Esophagus squamous epithelium (tissue), 5 donors: ENCODE results near the gene NRXN3. TPM values are rescaled to one million over a fixed set of nuclear protein-coding genes. Genes with fewer than 3 reads are reported as not detected.

Source experiments
- DNase-seq: peaks from one replicate; lab custom pipeline; 2025; lab: John Stamatoyannopoulos, UW
- H3K27ac ChIP-seq, 4 donors: fragments of 200-600 bp; sonication (generic); one replicate each; pipeline ENCODE4 v1.5.1; 2016 to 2019; ENCODE audit warnings: mild to moderate bottlenecking in 1 of 4
- H3K27me3 ChIP-seq, 4 donors: fragments of 200-600 bp; sonication (generic); 1 replicate in 3 of 4; 2 replicates in 1 of 4; pipeline versions ENCODE4 v1.5.1 to v1.6.0; 2017 to 2021; ENCODE audit warnings: antibody characterized with exemption in 1 of 4
- H3K36me3 ChIP-seq, 3 donors: fragments of 200-600 bp; sonication (generic); one replicate each; pipeline ENCODE4 v1.5.1; 2016 to 2019
- H3K4me1 ChIP-seq, 3 donors: fragments of 200-600 bp; sonication (generic); one replicate each; pipeline ENCODE4 v1.5.1; 2017 to 2019
- H3K4me3 ChIP-seq, 4 donors: fragments of 200-600 bp; sonication (generic); 1 replicate in 3 of 4; 2 replicates in 1 of 4; pipeline ENCODE4 v1.5.1; 2016 to 2019; ENCODE audit warnings: mild to moderate bottlenecking in 2 of 4, moderate library complexity in 1 of 4
- H3K9me3 ChIP-seq, 3 donors: fragments of 200-600 bp; sonication (generic); one replicate each; pipeline ENCODE4 v1.5.1; 2016 to 2019
- CTCF ChIP-seq, 6 experiments: fragments of 450-650 bp in 4 of 6; fragments of 200-600 bp in 2 of 6; sonication (generic) in 2 of 6; IDR thresholded peaks; one replicate each; pipeline ENCODE4 v1.5.1; 2016 to 2019; ENCODE audit warnings: antibody characterized with exemption in 6 of 6, mild to moderate bottlenecking in 4 of 6, moderate library complexity in 4 of 6
- POLR2A ChIP-seq, 4 donors: fragments of 450-650 bp; IDR thresholded peaks; one replicate each; pipeline ENCODE4 v1.6.1; 2017; ENCODE audit warnings: antibody characterized with exemption in 4 of 4, mild to moderate bottlenecking in 4 of 4, moderate library complexity in 3 of 4
- WGBS, 2 donors: methylation state at CpG; one replicate each; pipeline ENCODE4 v1.1.5; 2018; 5-methylcytosine and 5-hydroxymethylcytosine counted together
- intact Hi-C: fragments of 100-400 bp; cut with DNase I; formaldehyde crosslinking; loops from one replicate; pipeline ENCODE4 v1.15.0; 2022
- total RNA-seq, 4 donors: library from RNA; depleted of rRNA; stranded (reverse); fragments of >200 nt; gene quantifications; one replicate each; pipeline ENCODE4 v1.1.0, GENCODE V29; 2016
- donor health status: DM: yes; HTN: yes; CAD: no.

NRXN3 gene
- total RNA-seq, 4 donors from 2014 or later = 0.30 to 15.8 (median 1.5) TPM

GRCh38 chr14:79278286-79278797, 1108.2 kb downstream of the NRXN3 start:
- peak overlapping the region; percentile 30 to 69 (median 54) for H3K4me3 ChIP-seq
- no peaks in the 10 kb centered on the region for H3K9me3 ChIP-seq
- peak overlapping the region in 2 of 4 donors; percentile 14 to 37 for H3K27ac ChIP-seq
- WGBS, 2 donors = 29 to 60% methylated on average over 4 to 11 of the region's 18 CpGs
- no peaks in the 10 kb centered on the region for H3K36me3 ChIP-seq
- peaks cover 4 to 28% (median 9%) of the 10 kb centered on the region in 3 donors for H3K4me1 ChIP-seq
- no peak for TF ChIP-seq CTCF (IDR thresholded peaks at IDR 0.05)
- TF ChIP-seq POLR2A (IDR thresholded peaks at IDR 0.05) = no peak
- no peak for DNase-seq
- H3K27me3 ChIP-seq = peaks cover 0 to 70% (median 0%) of the 10 kb centered on the region in 4 donors
- intact Hi-C loops = no loop called here

GRCh38 chr14:79278798-79279644, 1108.8 kb downstream of the NRXN3 start:
- DNase-seq = no peak
- Histone ChIP-seq H3K27ac (peak overlapping the region in 3 of 4 donors; percentile 37 to 50 (median 41)), H3K4me1 (peaks cover 4 to 28% (median 9%) of the 10 kb centered on the region in 3 donors), H3K36me3 (no peaks in the 10 kb centered on the region), H3K9me3 (no peaks in the 10 kb centered on the region), H3K27me3 (peaks cover 0 to 76% (median 0%) of the 10 kb centered on the region in 4 donors), H3K4me3 (peak overlapping the region; percentile 30 to 69 (median 54))
- TF ChIP-seq POLR2A (IDR thresholded peaks at IDR 0.05) (peak in 1 of 4 donors; percentile 52), CTCF (IDR thresholded peaks at IDR 0.05) (no peak)
- 1 to 8% methylated on average over 24 to 41 of the region's 67 CpGs for WGBS, 2 donors
- intact Hi-C loops = no loop called here

GRCh38 chr14:79279645-79280597, 1109.7 kb downstream of the NRXN3 start:
- no peak for DNase-seq
- WGBS, 2 donors = 2 to 3% methylated on average over 41 of the region's 41 CpGs
- TF ChIP-seq CTCF (IDR thresholded peaks at IDR 0.05) = no peak
- TF ChIP-seq POLR2A (IDR thresholded peaks at IDR 0.05) = no peak
- Histone ChIP-seq H3K4me3 (peak overlapping the region; percentile 30 to 69 (median 54)), H3K9me3 (no peaks in the 10 kb centered on the region), H3K27me3 (peaks cover 0 to 76% (median 0%) of the 10 kb centered on the region in 4 donors), H3K27ac (peak overlapping the region in 2 of 4 donors; percentile 41 to 50), H3K36me3 (no peaks in the 10 kb centered on the region), H3K4me1 (peaks cover 4 to 28% (median 9%) of the 10 kb centered on the region in 3 donors)
- intact Hi-C loops = no loop called here

- H3K4me1 ChIP-seq = peaks cover 4 to 28% (median 9%) of the 10 kb centered on the region in 3 donors
- no peaks in the 10 kb centered on the region for H3K36me3 ChIP-seq
- TF ChIP-seq CTCF (IDR thresholded peaks at IDR 0.05) = no peak
- TF ChIP-seq POLR2A (IDR thresholded peaks at IDR 0.05) = no peak
- peaks cover 0 to 68% (median 0%) of the 10 kb centered on the region in 4 donors for H3K27me3 ChIP-seq
- no peak for DNase-seq
- H3K27ac ChIP-seq = no peak overlapping the region
- no peaks in the 10 kb centered on the region for H3K9me3 ChIP-seq
- peak overlapping the region in 3 of 4 donors; percentile 47 to 69 (median 60) for H3K4me3 ChIP-seq
- intact Hi-C loops = no loop called here
- 33 to 38% methylated on average over 6 of the region's 6 CpGs for WGBS, 2 donors
Measured at GRCh38 chr14:79281244-79282152, 1111.3 kb downstream of the NRXN3 start.
